HepG2 (cell line): ENCODE results near the gene PALM3. TPM values are rescaled to one million over a fixed set of nuclear protein-coding genes. Genes with fewer than 3 reads are reported as not detected.

Source experiments
- ATAD3A ChIP-seq: sonication (generic); formaldehyde crosslinking; IDR thresholded peaks from 2 replicates; pipeline ENCODE4 v1.4.0; 2020; ENCODE audit warnings: missing genetic modification reagents
- KDM4B ChIP-seq: sonication (generic); formaldehyde crosslinking; IDR thresholded peaks from 2 replicates; pipeline ENCODE4 v1.4.0; 2020; ENCODE audit warnings: missing genetic modification reagents
- KDM6A ChIP-seq: IDR thresholded peaks from 2 replicates; pipeline ENCODE4 v1.6.1; 2016; ENCODE audit warnings: low read depth
- MLX ChIP-seq: IDR thresholded peaks from 2 replicates; pipeline ENCODE4 v1.6.1; 2016
- MXI1 ChIP-seq: IDR thresholded peaks from 3 replicates; pipeline ENCODE4 v1.6.1; 2012; ENCODE audit warnings: low read depth, low read length, inconsistent platforms, borderline replicate concordance
- TP53 ChIP-seq: sonication (generic); formaldehyde crosslinking; conservative IDR thresholded peaks from 2 replicates; pipeline ENCODE4 v1.4.0; 2020; ENCODE audit warnings: missing genetic modification reagents
- ZFAT ChIP-seq: sonication (generic); formaldehyde crosslinking; conservative IDR thresholded peaks from 2 replicates; pipeline ENCODE4 v1.8.1; 2023; ENCODE audit warnings: missing genetic modification reagents, inconsistent platforms
- ZMYM2 ChIP-seq: sonication (generic); formaldehyde crosslinking; IDR thresholded peaks from 2 replicates; pipeline ENCODE4 v1.8.0; 2022; ENCODE audit warnings: mild to moderate bottlenecking, missing genetic modification reagents
- ZNF317 ChIP-seq: sonication (generic); formaldehyde crosslinking; IDR thresholded peaks from 2 replicates; pipeline ENCODE4 v1.5.0; 2020; ENCODE audit warnings: mild to moderate bottlenecking, missing genetic modification reagents
- ZNF468 ChIP-seq: sonication (generic); formaldehyde crosslinking; IDR thresholded peaks from 2 replicates; pipeline ENCODE4 v1.8.0; 2022; ENCODE audit warnings: mild to moderate bottlenecking, moderate library complexity, missing genetic modification reagents
- ZNF598 ChIP-seq: sonication (generic); formaldehyde crosslinking; IDR thresholded peaks from 2 replicates; pipeline ENCODE4 v1.5.1; 2020; ENCODE audit warnings: mild to moderate bottlenecking, missing genetic modification reagents, borderline replicate concordance
- polyA plus RNA-seq, 8 experiments: library from polyadenylated mRNA; depleted of rRNA in 3 of 8; stranded (reverse) in 7 of 8; unstranded in 1 of 8; fragments of >200 nt; fragmentation: Illumina TruSeq in 4 of 8; extraction: Trizol in 4 of 8; gene quantifications; 2 replicates each; pipeline versions ENCODE4 v1.2.1 to v1.2.3, GENCODE V29; 2011 to 2016; ENCODE audit warnings: low read depth in 4 of 8, missing spikeins in 1 of 8, mixed read lengths in 1 of 8; ENCODE audit not compliant: insufficient read depth in 1 of 8
- total RNA-seq, 5 experiments: library from RNA; depleted of rRNA; stranded (reverse); fragments of >200 nt; fragmentation: Illumina TruSeq; extraction: Trizol; gene quantifications; 2 replicates each; pipeline ENCODE4 v1.2.3, GENCODE V29; 2016; ENCODE audit warnings: low read depth in 1 of 5
- TF ChIP-seq, protein P1 (sequence below): sonication (generic); formaldehyde crosslinking; conservative IDR thresholded peaks from 2 replicates; pipeline ENCODE4 v1.5.0; 2020; ENCODE audit warnings: missing genetic modification reagents
- TF ChIP-seq, protein P2 (sequence below): sonication (generic); formaldehyde crosslinking; IDR thresholded peaks from 2 replicates; pipeline ENCODE4 v1.4.0; 2020; ENCODE audit warnings: low read depth, missing genetic modification reagents

The PALM3 gene
- total and polyA plus RNA-seq, 2 of the 13 experiments (the other 11 are each of a cell fraction or from before 2014, with no cell fraction given), result 0.79 to 2.4 TPM

DNA sequence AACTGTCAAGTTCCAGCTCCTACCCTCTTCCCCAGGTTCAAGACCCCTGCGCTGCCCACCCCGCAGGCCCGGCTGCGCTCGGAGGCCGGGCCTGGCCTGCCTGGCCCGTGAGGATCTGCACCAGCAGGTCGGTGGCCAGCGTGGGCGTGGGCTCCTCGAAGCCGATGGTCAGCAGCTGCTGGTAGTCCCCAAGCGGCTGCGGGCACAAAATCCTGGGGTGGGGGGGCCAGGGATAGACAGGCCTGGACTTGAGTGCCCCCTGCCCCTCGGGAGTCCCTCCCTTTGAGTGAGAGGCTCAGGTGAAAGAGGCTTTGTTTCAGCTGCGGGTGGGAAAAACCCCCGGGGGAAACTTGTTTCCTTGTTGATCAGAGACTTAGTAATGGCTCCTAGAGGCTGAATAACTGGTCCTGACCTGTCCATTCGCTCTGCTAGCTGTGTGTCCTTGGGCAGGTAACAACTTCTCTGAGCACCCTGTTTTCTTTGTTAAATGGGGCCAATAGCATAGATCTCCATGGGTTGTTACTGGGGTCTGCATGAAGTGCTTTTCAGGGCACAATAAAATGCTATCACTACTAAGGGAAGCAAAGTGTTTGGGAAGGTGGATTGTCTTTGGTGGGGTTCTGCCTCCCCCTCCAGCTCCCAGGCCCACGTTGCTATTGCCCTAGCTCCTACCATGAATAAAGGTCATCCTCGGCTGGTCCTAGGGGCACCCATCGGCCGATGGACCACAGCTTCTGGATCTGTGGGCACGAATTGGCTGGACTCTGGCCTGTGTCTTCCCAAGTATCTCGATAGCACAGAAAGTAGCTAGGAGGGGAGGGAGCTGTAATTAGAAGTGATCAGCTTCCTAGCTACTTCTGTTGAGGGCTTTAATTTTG is 20.2 kb upstream of the PALM3 start (continued):
- TF ChIP-seq KDM4B (CRISPR knock-in tag) (no peak), ATAD3A (CRISPR knock-in tag) (no peak), ZNF598 (no peak; the same call in 1 of the 2 replicates), MXI1 (no peak), ZFAT (CRISPR knock-in tag) (no peak), ZNF317 (CRISPR knock-in tag) (no peak), MLX (no peak), KDM6A (CRISPR knock-in tag) (no peak), ZNF468 (no peak), ZMYM2 (CRISPR knock-in tag) (peak; percentile 21; the same call in 1 of the 2 replicates), TP53 (CRISPR knock-in tag) (no peak)
- TF ChIP-seq, protein P1, sequence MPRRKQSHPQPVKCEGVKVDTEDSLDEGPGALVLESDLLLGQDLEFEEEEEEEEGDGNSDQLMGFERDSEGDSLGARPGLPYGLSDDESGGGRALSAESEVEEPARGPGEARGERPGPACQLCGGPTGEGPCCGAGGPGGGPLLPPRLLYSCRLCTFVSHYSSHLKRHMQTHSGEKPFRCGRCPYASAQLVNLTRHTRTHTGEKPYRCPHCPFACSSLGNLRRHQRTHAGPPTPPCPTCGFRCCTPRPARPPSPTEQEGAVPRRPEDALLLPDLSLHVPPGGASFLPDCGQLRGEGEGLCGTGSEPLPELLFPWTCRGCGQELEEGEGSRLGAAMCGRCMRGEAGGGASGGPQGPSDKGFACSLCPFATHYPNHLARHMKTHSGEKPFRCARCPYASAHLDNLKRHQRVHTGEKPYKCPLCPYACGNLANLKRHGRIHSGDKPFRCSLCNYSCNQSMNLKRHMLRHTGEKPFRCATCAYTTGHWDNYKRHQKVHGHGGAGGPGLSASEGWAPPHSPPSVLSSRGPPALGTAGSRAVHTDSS (CRISPR knock-in tag), result no peak
- TF ChIP-seq, protein P2, sequence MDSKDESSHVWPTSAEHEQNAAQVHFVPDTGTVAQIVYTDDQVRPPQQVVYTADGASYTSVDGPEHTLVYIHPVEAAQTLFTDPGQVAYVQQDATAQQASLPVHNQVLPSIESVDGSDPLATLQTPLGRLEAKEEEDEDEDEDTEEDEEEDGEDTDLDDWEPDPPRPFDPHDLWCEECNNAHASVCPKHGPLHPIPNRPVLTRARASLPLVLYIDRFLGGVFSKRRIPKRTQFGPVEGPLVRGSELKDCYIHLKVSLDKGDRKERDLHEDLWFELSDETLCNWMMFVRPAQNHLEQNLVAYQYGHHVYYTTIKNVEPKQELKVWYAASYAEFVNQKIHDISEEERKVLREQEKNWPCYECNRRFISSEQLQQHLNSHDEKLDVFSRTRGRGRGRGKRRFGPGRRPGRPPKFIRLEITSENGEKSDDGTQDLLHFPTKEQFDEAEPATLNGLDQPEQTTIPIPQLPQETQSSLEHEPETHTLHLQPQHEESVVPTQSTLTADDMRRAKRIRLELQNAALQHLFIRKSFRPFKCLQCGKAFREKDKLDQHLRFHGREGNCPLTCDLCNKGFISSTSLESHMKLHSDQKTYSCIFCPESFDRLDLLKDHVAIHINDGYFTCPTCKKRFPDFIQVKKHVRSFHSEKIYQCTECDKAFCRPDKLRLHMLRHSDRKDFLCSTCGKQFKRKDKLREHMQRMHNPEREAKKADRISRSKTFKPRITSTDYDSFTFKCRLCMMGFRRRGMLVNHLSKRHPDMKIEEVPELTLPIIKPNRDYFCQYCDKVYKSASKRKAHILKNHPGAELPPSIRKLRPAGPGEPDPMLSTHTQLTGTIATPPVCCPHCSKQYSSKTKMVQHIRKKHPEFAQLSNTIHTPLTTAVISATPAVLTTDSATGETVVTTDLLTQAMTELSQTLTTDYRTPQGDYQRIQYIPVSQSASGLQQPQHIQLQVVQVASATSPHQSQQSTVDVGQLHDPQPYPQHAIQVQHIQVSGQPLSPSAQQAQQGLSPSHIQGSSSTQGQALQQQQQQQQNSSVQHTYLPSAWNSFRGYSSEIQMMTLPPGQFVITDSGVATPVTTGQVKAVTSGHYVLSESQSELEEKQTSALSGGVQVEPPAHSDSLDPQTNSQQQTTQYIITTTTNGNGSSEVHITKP (CRISPR knock-in tag), result no peak
